IPS-NIHi7 (cell line): ENCODE measurements around the gene ALG12.

ENCODE experiments used
- DNase-seq: peaks from one replicate; pipeline ENCODE4 v3.0.0; 2012; ENCODE audit warnings: mixed read lengths; ENCODE audit errors: extremely low spot score

The ALG12 gene

DNA sequence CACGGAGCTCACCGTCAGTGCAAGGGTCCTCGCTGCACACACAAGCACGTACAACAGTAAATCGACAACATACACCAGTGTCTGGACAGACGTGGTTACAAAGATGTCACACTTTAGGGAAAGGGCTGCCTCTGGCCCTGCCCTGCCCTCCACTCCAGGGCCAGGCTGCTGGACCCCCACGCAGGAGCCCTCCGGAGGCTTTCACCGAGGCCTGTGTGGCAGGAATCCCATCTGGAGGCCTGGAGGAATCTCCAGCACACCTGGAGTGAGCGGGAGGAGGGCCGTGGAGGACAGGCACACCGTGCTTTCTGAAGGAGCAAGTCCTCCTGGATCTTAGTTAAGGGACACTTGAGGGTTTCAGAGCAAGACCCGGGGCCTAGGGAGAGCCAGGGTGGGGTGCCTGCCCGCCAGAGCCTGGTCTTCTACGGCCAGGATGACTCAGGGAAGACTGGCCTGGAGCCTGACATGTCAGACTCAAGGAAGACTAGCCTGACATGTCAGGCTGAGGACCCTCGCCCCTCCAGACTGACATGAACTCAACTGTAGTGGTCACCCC is 40.2 kb upstream of the ALG12 start:
- no peak for DNase-seq

DNA sequence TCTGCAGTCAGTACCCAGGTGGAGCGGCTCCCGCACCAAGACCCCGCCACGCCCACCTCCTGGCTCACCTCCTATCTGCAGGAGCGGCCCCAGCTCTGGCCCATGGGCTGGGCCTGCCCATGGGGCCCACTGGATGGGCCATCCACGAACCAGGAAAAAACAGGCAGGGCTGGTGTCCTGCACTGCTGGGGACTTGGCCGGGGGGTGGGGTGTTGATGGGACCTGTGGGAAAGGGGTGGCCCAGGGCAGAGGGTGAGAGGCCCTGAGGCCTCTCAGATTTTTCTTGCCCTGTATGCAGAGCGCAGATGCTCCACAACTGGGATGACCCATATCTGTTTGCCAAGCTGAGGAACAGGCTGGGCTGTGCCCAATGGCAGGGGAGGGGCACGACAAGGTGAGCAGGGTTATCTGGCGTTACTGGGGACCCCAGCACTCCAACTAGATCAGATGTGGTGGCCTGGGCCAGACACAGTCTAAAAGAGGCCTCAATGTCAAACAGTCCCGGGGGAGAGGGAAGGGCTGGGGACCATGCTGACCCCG is 39.7 kb upstream of the ALG12 start:
- DNase-seq = no peak

GRCh38 chr22:49956914-49957825 is 38.9 kb upstream of the ALG12 start:
- DNase-seq = no peak

DNA sequence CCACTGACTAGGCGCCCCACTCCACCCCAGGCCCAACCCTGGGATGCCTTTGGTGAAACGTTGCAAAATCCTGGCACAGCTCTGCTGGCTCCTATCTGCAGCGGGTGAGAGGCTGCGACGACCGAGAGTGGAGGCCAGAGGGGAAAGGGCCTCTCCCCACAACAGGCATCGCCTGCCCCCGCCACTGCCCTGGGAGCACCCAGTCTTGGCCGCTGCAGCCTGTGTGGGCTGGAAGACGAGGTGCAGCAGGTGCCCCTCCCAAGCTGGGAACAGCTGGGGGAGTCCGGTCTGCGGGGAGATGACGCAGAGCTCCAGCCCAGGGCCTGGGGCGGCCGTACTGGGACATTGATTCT is 38.2 kb upstream of the ALG12 start:
- no peak for DNase-seq

DNA sequence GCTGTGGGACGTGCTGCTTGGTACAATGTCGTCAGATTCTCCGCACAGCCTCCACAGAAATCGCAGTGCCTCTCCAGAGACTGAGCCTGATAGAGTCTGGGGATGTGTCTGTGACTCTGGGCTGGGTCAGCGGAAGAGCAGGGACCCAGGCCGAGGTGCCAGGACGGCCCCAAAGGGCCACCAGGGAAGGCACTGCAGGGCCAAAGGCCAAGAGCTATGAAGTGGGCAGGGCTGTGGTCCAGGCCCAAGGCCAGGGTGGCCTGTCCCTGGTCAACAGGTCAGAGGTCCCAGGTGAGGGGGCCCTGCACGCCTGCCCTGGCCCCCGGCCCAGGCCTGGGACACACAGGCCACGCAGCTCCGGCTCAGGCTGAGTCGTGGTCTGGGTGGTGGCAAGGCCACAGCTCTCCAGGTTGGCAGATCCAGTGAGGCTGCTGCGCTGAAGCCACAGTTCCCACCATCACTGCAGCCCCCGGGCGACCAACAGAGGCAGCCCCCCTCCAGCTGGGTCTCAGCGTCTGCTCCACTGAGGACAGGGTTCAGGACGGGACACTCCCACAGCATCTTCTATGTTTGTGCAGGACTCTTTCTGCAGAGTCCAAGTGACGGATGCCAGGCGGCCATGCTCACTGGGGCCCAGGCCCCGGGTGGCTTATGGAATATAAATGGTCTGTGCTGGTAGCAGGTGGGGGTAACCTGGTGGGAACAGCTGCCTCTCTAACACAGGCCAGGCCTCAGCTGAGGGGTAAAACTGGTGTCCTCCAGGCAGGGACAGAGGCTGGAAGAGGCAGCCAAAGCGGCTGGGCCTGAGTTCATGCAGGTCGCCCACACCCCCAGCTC is 37.6 kb upstream of the ALG12 start:
- no peak for DNase-seq

- no peak for DNase-seq
These were observed 36.8 kb upstream of the ALG12 start for GRCh38 chr22:49954991-49955580.

DNA sequence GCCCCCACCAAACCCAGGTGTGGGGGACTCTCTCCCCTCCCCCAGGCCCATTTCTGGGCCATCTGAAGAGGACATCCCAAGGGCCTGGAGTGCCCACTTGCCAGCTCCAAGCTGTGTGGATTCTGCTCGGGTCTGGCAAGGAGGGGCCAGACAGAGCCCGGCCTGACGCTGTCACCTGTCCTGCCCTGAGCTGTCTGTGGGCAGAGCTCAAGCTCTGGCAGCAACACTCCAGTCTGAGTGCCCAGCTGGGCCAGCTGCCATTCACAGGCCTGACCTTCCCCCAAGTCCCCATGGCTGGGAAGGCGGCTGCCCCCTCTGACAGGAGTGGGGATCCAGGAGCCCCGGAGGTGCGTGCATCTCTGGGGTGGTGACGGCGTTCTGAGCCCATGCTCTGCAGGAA is 36.1 kb upstream of the ALG12 start:
- no peak for DNase-seq

DNA sequence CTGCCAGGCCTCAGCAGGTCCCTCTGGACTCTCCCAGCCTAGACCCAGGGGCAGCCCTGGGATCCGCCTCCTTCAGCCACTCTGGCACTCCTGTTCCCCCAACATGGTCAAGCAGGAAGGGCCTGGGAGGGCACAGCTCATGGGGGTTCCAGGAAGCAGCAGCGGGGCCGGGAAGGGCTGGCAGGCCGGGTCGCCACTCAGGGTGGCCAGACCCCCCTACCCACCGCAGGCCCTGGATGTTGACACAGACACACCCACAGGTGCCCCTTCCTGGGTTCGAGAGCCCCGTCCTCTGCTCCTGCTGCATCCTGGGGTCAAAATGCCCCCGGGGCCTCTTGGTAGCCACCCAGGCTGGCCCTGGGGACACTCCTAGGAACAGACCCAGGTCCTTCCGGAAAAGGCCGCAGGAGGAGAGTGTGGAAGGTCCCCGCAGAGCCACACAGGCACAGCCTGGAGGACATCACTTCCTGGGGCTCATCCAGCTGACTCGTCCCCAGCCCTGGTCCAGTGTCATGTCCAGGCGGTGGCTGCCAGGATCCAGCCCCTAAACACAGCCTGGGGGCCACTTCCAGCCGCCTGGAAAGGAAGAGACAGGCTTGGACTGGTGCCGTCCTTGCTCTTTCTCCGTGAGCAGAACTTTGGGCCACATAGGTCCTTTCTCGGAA is 35.6 kb upstream of the ALG12 start:
- no peak for DNase-seq

DNA sequence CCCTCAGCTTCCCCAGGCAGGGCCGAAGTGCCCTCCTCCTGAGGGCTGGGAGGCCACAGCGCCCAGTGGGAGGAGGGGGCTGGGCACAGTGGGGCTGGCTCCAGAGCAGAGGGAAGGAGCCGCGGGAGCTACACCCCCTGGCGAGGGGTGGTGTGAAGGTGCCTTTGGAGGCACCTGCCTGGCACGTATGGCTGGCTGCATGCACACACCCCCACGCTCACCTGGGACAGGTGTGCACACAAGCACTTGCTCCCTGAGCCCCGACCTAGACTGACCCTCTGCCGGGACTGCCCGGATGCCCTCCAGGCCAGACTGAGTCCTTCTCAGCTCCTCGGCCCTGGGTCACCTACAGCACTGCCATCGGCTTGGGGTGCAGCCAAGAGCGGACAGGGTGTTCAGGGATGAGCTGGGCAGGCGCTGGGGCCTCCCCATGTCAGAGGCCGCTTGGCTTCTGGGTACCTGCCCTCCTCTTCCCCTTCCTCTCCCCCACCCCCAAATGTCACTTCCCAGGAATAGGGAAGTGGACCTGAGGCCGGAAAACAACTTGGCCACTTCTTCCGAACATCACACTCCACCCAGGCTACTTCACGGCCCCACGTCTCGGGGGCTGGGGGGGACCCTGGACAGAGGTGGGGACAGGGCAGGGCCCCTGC is 34.9 kb upstream of the ALG12 start:
- DNase-seq = no peak

DNA sequence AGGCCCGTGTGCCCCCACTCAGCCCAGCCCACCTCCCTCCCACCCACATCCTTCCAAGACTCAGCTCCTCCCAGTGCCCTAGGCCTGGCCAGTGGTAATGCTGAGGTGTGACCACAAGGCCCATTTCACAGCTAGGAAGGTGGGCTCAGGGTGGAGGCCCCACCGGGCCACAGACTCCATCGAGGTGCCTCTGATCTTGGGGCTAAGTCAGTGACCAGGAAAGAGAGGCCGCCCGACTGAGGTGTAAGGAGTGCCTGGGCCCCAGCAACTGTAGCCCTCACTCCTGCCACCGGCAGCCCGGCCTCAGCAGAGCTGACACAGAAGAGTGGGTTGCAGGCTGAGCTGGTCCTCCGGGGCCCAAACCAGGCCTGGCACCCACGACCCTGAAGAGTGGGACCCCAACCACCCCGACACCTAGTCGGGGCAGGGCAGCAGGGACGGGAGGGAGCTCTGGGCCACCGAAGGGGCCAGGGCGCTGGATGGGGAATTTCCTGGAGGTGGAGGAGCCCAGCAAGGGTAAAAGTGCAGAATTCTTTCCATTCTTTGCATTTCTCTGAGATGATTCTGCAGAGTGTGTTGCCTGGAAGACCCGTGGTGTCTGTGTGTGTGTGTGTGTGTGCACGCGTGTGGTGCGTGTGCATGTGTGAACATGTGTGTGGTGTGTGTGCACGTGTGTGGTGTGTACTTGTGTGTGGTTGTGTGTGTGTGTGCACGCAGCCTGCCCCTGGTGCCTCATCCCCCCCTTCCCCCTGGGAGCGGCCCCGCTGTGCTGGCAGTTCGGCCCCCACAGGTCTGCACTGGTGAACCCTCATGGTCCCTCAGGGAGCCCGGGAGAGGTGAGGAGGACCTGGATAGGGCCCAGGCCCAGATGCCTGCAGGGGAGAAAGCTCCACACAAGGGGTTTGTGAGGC is 34.0 kb upstream of the ALG12 start:
- no peak for DNase-seq

- DNase-seq = no peak
These were observed 33.4 kb upstream of the ALG12 start for GRCh38 chr22:49951678-49951985.

DNA sequence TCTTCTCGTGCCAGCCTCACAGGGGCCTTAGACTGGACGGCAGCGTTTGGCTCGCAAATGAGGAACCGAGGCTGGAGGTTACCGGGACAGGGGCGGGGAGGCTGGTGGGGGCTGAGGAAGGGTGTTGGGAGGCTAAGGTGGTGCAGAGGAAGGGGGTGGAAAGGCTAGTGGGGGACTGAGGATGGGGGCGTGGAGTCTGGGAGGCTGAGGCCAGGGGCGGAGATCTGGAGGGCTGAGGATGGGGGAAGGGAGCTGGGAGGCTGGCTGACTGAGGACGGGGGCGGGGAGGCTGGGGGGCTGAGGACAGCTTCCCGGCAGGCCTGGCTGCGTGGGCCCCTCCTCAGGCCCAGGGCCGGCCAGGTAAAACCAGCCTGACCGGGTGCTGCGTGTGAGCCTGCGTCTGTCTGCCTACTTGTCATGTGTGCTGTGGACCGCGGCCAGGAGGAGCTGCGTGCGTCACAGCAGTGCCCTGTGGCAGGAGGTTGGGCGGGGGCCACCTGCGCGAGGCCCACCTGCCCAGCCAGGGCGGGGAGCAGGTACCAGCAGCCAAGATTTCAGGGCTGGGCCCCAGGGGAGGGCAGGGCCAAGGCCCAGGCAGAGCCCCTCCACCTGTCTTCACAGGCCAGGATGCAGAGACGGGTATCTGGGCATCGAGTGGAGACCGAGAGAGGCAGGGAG is 32.9 kb upstream of the ALG12 start:
- no peak for DNase-seq

DNA sequence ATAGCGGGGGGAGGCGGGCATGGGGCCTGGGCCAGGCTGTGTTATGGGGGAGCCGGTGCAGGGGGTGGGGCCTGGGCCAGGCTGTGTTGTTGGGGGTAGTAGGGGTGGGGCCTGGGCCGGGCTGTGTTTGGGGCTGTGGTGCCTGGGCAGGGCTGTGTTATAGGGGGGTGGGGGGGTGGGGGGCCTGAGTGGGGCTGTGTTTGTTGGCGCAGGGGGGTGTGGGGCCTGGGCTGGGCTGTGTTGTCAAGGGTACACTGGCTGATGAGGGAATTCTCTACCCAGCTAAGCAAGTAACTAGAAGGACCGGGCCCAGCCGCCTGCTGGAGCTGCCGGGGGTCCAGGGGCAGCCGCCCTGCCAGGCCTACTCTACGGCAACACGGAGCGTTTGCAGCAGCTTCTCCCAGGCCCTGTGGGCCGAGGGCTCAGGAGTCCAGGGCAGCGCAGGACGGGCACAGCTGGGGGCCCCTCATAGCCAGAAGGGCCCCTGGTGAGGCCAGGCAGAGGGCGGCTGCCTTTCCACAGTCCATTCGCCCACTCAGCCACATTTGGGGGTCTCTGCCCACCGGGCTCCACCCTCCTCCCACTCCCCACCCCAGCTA is 32.3 kb upstream of the ALG12 start:
- no peak for DNase-seq

DNA sequence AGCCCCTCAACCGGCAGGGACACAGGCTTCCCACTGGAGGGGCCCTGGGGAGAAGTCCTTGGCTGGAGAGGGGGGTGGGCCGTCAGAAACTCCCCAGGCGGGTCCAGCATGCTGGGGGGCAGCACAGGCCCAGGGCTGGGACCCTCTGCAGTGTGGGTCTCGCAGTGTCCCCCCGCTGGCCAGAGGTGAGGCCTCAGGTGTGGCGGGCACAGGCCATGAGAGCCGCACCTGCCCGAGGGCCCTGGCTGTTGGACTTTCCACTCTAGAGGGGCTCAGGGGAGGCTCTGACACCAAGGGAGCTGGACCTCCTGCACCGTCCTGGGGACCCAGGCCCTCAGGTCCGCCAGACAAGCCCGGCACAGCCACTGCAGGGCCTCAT is 31.7 kb upstream of the ALG12 start:
- DNase-seq = no peak

DNA sequence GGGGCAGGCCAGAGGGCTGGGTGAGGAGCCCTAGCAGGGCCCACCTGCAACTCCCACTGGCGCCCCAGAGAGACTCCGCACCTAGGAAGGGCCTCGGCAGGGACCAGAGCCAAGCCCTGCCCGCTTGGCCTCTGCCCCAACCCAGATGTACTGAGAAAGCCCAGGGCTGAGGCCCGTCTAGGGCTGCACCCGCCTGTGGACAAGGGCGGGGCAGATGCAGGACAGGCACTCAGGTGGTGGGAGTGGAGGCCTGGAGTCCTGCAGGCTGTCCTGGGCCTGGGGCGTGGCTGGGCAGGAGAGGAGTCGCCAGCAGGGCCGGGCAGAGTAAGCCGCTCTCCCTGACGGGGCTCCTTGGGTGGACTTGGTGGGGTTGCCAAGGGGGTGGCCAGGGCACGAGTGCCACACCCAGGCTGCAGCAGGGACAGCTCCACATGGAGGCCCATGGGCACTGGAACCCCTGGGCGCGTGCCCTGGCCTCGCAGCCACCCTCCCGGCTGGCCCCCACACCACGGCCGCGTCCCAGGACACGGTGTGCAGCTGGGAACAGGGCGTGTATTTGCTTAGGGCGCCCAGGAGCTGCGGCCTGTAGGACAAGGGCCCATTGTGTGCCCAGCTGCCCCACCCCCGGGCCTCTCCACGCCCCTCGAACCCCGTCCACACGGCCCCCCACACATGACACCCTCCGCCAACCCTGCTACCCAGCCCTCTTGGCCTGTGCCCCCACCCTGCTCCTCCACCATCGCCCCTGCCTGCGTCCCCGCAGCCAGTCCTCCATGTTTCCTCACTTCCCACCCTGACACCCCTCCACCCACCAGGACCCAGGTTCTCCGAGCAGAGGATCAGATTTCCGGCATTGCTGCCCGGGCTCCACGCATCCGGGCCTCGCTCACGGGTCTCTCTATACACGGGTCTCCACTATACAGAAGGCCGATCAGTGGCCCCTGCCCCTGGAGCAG is 31.0 kb upstream of the ALG12 start:
- DNase-seq = no peak

DNA sequence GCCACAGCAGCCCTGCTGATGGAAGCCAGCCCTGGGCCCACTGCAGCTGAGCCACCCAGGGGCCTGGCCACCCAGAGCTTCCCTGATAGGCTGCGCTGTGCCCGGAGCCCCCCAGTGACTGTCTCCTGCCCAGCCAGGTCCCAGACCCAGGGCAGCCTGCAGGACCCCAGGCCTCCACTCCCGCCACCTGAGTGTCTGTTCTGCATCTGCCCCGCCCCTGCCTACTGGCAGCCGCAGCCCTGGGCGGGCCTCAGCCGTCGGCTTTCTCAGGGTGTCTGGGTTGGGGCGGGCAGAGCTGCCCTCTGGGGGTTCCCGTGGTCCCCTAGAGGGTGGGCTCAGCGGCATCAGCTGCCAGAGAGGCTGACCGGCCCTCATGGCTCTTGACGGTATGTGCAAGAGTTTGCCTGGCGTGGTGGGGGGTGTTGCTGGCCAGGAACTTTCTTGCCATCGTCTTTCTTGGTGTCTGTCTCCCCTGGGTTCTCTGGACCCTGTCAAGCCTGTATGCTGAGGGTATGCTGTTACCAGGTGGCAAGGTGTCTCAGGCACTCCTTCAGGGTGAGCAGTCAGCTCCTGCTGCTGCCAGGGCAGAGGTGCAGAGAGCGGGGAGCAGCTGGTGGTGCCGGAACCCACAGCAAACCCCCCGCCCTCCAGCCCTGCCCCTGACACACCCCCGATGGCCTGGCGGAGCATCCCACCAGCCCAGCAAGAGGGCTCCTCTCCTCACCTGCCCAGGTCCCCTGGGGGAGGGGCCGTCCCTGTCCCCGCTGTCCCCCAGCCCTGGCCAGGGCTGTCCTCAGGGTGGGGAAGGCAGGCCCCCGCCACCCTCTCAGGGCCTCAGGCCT is 30.1 kb upstream of the ALG12 start:
- no peak for DNase-seq

- no peak for DNase-seq
These were observed 29.0 kb upstream of the ALG12 start for GRCh38 chr22:49947296-49947622.
